HG03045 (cell line): ENCODE data around the gene DLST.

ENCODE experiments used
- ATAC-seq: cut with Tn5 transposase; IDR thresholded peaks from one replicate; pipeline ENCODE4 v1.9.1; 2021; ENCODE audit warnings: mild to moderate bottlenecking, moderate library complexity; ENCODE audit not compliant: unreplicated experiment

DLST gene

DNA sequence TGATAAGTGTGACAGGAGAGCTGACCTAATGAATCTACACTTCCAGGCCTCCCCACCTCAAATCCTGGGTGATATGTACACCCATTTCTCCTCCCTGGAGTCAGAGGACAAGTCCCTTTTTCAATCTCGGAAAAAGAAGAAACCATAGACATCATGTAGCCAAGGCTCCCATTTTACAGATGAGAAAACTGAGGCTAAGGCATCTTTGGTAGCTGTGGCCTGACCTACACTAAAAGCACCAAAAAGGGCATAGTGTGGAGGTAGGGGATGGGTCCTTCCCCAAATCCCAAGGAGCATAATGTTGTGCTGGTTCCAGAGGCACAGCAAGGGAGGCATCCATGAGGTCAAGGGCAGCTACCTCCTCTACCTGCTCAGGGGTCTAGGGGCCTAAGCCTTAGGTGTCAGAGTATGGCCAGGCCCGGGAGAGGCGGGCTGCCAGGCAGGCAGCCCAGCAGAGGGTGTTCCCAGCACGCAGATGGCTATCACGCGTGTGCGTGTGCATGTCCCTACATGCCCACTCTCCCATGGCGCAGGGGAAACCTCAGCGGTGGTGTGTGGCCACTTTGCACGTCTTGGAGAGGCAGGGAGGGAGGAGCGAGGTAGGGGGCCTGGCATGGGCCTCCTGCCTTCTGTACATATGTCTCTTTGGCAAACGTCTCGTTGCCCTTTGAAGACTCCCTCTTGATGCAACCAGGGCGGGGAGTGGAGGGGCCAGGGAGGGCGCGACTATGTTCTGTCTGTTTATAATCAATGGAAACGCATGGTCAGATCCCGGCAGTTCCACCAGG, 71.2 kb downstream of the DLST start:
- ATAC-seq = no peak
